ENCODE data around the gene SLC12A7. TPM values are rescaled to one million over a fixed set of nuclear protein-coding genes. Genes with fewer than 3 reads are reported as not detected.
A peak's percentile ranks its signal among the peaks of the same experiment; 100 is the strongest.

SLC12A7 gene
- polyA plus RNA-seq, 1 donor (not counting 4 experiments of a cell fraction or from before 2014, with no cell fraction given), result 1.5 TPM

- H3K9ac ChIP-seq (ENCODE audit: control insufficient read depth, extremely low read depth, insufficient read depth, low read length), result no peak overlapping the region
- H2AFZ ChIP-seq (ENCODE audit: control insufficient read depth, low read length), result no peak overlapping the region
- H3K4me3 ChIP-seq (ENCODE audit: control insufficient read depth in 2 of 3, extremely low read depth in 1 of 3, insufficient read depth in 2 of 3, low read depth in 1 of 3, low read length in 3 of 3), result no peak overlapping the region
- H4K20me1 ChIP-seq (ENCODE audit: control insufficient read depth, extremely low read depth, insufficient read depth, low read length), result peaks cover 4% of the 10 kb centered on the region
- DNase-seq (ENCODE audit: low read depth, low spot score) (no peak), FAIRE-seq (no peak)
- no peaks in the 10 kb centered on the region for H3K9me3 ChIP-seq (ENCODE audit: control insufficient read depth, low read depth, low read length)
- TF ChIP-seq EZH2 (IDR thresholded peaks at IDR 0.05; ENCODE audit: low read length) (peak; percentile 22), CTCF (optimal IDR thresholded peaks at IDR 0.05 in 1 of 3, IDR thresholded peaks at IDR 0.05 in 1 of 3, conservative IDR thresholded peaks at IDR 0.05 in 1 of 3; ENCODE audit: extremely low read depth in 1 of 3, insufficient read depth in 2 of 3, low read length in 3 of 3) (no peak)
- H3K9me1 ChIP-seq (ENCODE audit: control insufficient read depth, extremely low read depth, insufficient read depth, low read length), result no peaks in the 10 kb centered on the region
- H3K79me2 ChIP-seq (ENCODE audit: control insufficient read depth, insufficient read depth, low read length), result no peaks in the 10 kb centered on the region
- no peak overlapping the region for H3K27ac ChIP-seq (ENCODE audit: control insufficient read depth, insufficient read depth, low read length)
- H3K4me2 ChIP-seq (ENCODE audit: control insufficient read depth, extremely low read depth, insufficient read depth, low read depth, low read length), result no peak overlapping the region
- H3K36me3 ChIP-seq (ENCODE audit: control insufficient read depth in 2 of 2, extremely low read depth in 1 of 2, insufficient read depth in 2 of 2, low read length in 2 of 2), result no peaks in the 10 kb centered on the region
- H3K27me3 ChIP-seq (ENCODE audit: control insufficient read depth, extremely low read depth, insufficient read depth, low read length), result peaks cover 52% of the 10 kb centered on the region
- peaks cover 9% of the 10 kb centered on the region for H3K4me1 ChIP-seq (ENCODE audit: control insufficient read depth, extremely low read depth, insufficient read depth, low read length)
- dilution Hi-C loops (cut with MboI; ENCODE audit: extremely low pct_ligation_motif_present, low sequenced_read_pairs), result no loop called here
Measured at GRCh38 chr5:1118738-1119137, 6.9 kb upstream of the SLC12A7 start.

- FAIRE-seq (no peak), DNase-seq (ENCODE audit: low read depth, low spot score) (no peak)
- dilution Hi-C loops (cut with MboI; ENCODE audit: extremely low pct_ligation_motif_present, low sequenced_read_pairs), result no loop called here
- H3K4me3 ChIP-seq (ENCODE audit: control insufficient read depth in 2 of 3, extremely low read depth in 1 of 3, insufficient read depth in 2 of 3, low read depth in 1 of 3, low read length in 3 of 3), result no peak overlapping the region
- no peak overlapping the region for H3K27ac ChIP-seq (ENCODE audit: control insufficient read depth, insufficient read depth, low read length)
- H3K9me1 ChIP-seq (ENCODE audit: control insufficient read depth, extremely low read depth, insufficient read depth, low read length), result no peaks in the 10 kb centered on the region
- no peaks in the 10 kb centered on the region for H3K36me3 ChIP-seq (ENCODE audit: control insufficient read depth in 2 of 2, extremely low read depth in 1 of 2, insufficient read depth in 2 of 2, low read length in 2 of 2)
- H3K27me3 ChIP-seq (ENCODE audit: control insufficient read depth, extremely low read depth, insufficient read depth, low read length), result peaks cover 52% of the 10 kb centered on the region
- no peak overlapping the region for H2AFZ ChIP-seq (ENCODE audit: control insufficient read depth, low read length)
- no peak overlapping the region for H3K9ac ChIP-seq (ENCODE audit: control insufficient read depth, extremely low read depth, insufficient read depth, low read length)
- no peaks in the 10 kb centered on the region for H3K9me3 ChIP-seq (ENCODE audit: control insufficient read depth, low read depth, low read length)
- TF ChIP-seq EZH2 (IDR thresholded peaks at IDR 0.05; ENCODE audit: low read length) (no peak), CTCF (optimal IDR thresholded peaks at IDR 0.05 in 1 of 3, IDR thresholded peaks at IDR 0.05 in 1 of 3, conservative IDR thresholded peaks at IDR 0.05 in 1 of 3; ENCODE audit: extremely low read depth in 1 of 3, insufficient read depth in 2 of 3, low read length in 3 of 3) (no peak)
- H3K4me1 ChIP-seq (ENCODE audit: control insufficient read depth, extremely low read depth, insufficient read depth, low read length), result peaks cover 9% of the 10 kb centered on the region
- H4K20me1 ChIP-seq (ENCODE audit: control insufficient read depth, extremely low read depth, insufficient read depth, low read length), result peaks cover 4% of the 10 kb centered on the region
- no peaks in the 10 kb centered on the region for H3K79me2 ChIP-seq (ENCODE audit: control insufficient read depth, insufficient read depth, low read length)
- no peak overlapping the region for H3K4me2 ChIP-seq (ENCODE audit: control insufficient read depth, extremely low read depth, insufficient read depth, low read depth, low read length)
Measured at GRCh38 chr5:1118231-1118698, 6.4 kb upstream of the SLC12A7 start.

All from keratinocyte (primary cell).